Hematopoietic multipotent progenitor cell treated with erythropoietin and hydrocortisone succinate and interleukin-3 and kit ligand, for 15 days (in vitro differentiated cells): ENCODE results near the gene TDRD10.

Source experiments
- DNase-seq: peaks from one replicate; pipeline ENCODE4 v3.0.0-alpha.2; 2015; ENCODE audit warnings: low spot score

The TDRD10 gene, protein sequence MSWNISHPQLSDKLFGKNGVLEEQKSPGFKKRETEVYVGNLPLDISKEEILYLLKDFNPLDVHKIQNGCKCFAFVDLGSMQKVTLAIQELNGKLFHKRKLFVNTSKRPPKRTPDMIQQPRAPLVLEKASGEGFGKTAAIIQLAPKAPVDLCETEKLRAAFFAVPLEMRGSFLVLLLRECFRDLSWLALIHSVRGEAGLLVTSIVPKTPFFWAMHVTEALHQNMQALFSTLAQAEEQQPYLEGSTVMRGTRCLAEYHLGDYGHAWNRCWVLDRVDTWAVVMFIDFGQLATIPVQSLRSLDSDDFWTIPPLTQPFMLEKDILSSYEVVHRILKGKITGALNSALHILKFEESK

DNA sequence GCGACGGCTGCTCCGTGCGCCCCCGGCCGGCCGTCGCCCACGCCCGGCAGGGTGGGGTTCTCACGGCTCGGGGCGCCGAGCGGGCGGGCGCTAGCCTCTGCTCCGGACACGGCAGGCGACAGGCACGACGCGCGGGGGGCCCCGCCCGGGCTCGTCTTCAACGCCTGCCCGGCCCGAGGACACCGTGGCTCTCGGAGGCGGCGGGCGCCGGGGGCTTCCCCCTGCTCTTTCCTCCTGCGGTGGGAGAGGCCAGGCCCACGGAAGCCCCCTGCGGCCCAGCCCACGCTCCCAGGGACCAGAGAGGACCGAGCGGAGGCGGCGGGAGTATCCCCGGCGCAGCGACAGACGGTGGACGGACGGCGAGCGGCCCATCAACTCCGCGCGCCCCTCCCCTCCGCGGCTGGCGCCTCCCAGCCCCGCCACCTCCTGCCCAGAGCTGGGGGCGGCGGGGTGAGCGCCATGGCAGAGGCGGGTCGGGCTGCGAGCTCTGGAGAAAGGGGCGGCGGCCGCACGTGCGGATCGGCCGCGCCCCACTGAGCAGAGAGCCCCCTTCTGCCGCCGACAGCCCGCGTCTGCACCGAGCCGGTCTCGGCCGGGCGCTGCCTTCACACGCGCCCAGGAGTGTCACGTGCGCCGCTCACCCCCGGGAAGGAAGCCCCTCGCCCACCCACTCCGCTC, at the start of gene TDRD10, which contains the start of gene SHE:
TDRD10 (plus strand) TSS at position 154 of the 678 bp plus-strand sequence. CDS start 4,685 bp downstream, outside the sequence.
SHE (minus strand) TSS at position 347 of the 678 bp plus-strand sequence. CDS start 386 bp downstream, outside the sequence.
- DNase-seq: no peak

DNA sequence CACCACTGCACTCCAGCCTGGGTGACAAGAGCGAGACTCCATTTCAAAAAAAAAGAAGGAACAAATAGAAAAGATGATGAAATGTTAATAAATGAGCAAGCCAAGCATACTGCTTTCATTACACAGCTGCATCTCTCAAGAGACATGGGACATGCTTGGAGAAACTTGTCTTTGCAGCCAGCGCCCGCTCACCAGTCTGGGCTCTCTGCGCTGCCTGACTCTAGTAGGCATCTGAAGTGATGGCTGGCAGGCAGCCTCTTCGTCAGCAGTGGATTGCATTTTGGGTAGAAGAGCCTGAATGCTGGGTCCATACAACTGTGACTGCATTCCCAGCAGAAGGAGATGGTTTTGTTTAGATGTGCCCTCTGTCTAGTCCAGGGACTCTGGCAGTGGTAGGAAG, 48.9 kb upstream of the TDRD10 start:
- no peak for DNase-seq

DNA sequence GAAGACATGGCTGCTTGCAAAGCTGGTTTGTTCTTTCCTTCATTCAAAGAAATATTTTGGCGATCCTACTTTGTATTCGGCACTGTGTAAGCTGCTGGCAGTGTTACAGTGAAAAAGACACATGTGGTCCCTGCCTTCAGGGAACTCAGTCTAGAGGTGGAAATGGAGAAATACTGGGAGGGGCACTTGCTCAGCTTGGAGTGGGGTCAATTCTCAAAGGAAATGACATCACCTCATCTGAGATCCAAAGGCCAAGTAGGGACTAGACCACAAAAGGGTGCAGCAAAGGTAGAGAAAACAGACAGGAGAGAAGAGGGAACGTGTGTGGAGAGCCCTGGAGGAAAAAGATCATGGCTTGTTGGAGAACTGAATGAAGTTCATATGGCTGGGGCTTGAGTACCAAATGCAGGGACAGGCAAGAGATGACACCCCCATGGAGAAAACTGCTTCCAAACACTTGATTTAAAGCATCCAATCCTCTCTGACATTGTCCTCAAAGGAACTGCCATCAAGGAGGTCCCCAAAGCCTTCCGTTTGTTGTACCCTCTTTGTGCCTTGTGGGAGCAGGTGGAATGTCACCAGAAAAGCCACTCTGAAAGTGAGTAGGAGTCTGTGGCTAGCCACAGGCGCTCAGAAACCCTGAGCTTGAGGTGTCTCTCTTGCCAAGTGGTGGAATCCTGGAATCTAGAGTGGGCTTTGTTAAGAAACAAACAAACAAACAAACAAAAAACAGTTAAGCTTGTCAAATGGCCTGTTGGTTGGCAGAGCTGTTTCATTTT, 48.3 kb upstream of the TDRD10 start:
- no peak for DNase-seq

DNA sequence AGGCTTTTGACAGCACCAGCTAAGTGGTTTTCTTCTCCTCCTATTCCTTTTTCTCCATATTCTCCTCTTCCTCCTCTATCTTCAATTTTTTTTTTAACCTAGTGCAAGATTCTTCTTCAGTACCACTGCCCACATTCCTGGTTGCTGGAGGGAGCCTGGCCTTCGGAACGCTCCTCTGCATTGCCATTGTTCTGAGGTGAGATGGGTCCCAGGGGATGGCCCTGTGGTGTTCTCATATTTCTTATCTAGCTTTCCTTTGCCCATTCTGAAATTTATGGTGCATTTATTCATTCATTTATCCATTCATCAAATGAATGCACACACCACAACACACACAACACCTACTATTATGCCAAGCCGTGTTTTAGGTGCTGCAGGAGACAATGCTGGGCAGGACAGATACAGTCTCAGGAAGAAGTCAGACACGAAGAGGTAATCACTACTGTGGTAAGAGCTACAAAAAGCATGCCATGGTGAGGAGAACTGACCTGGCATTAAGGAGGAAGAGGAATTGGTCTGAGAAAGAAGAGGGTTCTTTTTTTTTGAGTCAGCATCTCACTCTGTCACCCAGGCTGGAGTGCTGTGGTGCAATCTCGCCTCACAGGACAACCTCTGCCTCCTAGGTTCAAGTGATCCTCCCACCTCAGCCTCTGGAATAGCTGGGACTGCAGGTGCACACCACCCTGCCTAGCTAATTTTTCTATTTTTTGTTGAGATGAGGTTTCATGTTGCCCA, 47.5 kb upstream of the TDRD10 start:
- DNase-seq: no peak

DNA sequence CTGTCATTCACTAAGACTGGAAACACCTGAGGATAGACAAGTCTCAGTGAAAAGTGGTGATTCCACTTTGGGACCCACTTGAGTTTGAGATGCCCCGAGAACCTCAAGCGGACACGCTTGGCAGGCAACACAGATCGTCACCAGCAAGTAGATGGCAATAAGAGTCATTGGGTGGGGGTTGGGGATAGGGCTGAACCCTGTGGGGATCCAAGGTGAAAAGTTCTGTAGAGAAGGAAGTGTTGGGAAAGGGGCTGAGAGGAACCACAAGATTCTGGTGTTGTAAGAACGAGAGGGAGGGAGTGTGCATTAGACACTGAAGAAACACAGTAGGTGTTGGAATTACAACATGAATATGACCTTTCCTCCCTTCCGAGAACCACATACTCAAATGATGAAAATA, 45.4 kb upstream of the TDRD10 start:
- DNase-seq: no peak

DNA sequence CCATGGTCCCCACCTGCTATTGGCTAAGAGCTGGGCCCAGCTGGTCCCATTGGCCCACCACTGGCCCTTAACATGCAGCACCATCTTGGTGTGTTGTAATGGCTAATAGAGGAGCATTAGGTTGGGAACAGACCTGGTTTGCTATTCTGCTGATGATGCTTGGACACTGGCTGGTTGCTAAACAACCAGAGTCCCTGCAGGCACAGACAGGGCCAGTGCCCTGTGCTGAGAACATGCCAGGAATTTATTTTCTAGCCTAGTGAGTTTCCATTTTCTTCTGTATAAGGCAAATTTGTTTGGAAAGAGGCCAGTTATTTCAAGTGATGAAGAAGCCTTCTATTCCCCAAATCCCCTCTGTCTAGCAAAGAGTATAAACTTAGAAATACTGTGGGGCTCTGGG, 42.9 kb upstream of the TDRD10 start:
- no peak for DNase-seq

DNA sequence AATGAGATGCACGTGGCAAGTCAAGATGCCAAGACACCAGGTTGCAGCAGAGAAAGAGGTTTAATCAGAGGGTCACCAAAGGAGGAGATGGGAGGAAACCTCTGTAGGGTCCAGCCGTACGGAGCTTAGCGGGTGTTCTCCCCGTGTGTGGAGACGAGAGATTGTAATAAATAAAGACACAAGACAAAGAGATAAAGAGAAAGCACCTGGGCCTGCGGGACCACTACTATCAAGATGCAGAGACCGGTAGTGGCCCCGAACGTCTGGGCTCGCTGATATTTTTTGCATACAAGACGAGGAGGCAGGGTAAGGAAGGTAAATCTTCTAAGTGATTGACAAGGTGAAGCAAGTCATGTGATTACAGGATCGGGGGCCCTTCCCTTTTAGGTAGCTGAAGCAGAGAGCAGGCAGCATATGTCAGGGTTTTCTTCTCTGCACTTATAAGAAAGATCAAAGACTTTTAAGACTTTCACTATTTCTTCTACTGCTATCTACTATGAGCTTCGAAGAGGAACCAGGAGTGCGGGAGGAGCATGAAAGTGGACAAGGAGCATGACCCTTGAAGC, 41.2 kb upstream of the TDRD10 start:
- no peak for DNase-seq

DNA sequence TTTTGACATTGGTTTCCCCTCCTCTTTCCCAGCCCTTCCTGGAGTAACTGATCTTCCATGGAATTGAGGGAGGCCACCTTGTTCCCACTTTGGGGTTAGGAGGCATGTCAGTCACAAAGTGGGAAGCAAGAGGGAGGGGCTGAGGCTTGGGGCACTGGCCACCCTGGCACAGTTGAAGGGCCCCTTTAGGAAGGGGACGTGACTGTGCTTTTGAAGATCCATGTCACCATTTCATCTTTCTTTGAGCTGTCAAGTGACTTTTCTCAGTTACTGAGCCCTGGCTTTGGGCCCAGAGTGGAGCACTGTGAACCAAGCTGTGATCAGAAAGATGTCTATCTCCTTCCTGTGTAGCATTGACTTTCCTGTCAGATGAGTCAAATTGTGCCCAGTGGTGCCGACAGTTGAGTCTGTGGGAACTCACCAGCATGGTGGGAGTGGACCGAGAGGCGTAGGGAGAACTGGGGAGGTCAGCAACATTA, 38.5 kb upstream of the TDRD10 start:
- DNase-seq: no peak

DNA sequence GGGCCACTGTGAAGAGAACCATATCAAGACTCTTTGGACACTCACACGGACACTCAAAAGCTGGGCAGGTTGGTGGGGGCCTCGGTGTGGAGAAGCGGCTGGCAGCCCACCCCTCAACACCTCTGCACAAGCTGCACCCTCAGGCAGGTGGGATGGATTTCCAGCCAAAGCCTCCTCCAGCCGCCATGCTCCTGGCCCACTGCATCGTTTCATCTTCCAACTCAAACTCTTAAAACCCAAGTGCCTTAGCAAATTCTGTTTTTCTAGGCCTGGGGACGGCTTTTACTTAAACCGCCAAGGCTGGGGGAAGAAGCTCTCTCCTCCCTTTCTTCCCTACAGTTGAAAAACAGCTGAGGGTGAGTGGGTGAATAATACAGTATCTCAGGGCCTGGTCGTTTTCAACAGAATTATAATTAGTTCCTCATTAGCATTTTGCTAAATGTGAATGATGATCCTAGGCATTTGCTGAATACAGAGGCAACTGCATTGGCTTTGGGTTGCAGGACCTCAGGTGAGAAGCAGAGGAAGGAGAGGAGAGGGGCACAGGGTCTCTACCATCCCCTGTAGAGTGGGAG, 36.3 kb upstream of the TDRD10 start:
- no peak for DNase-seq

DNA sequence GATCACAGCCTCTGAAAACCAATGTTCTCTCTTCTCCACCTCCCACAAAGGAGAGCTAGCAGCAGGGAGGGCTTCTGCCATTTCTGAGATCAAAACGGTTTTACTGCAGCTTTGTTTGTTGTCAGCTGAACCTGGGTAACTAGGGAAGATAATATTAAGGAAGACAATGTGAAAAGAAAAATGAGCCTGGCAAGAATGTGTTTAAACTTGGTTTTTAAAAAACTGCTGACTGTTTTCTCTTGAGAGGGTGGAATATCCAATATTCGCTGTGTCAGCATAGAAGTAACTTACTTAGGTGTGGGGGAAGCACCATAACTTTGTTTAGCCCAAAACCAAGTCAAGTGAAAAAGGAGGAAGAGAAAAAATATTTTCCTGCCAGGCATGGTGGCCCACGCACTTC, 35.8 kb upstream of the TDRD10 start:
- no peak for DNase-seq

DNA sequence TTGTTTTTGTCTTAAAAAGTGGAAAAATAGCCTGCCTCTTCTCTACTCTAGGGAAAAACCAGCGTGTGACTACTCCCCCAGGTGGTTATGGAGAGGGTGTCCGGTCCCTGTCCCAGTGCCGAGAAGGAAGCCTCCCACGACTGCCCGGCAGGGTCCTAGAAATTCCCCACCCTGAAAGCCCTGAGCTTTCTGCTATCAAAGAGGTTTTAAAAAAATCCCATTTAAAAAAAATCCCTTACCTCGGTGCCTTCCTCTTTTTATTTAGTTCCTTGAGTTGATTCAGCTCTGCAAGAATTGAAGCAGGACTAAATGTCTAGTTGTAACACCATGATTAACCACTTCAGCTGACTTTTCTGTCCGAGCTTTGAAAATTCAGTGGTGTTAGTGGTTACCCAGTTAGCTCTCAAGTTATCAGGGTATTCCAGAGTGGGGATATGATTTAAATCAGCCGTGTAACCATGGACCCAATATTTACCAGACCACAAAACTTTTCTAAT, 35.0 kb upstream of the TDRD10 start:
- no peak for DNase-seq

DNA sequence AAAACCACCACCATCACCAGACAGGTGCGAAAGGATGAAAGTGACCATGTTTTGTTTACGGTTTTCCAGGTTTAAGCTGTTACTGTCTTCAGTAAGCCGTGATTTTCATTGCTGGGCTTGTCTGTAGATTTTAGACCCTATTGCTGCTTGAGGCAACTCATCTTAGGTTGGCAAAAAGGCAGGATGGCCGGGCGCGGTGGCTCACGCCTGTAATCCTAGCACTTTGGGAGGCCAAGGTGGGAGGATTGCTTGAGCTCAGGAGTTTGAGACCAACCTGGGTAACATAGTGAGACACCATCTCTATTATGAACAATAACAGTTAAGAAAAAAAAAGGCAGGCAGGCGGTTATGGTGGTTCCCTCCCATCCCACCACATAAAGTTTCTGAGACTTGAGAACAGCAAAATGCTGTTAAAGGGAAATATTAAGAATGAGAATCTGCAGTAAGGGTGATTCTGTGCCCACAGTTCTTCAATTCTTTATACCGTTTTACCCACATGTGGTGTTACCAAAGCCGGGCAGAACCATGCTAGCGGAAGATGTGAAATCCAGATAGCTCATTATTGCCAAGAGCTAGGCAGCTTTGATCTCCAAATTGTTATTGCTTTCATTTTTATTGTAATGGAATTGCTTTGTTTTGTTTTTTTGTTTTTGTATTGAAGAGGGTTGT, 34.5 kb upstream of the TDRD10 start:
- no peak for DNase-seq

DNA sequence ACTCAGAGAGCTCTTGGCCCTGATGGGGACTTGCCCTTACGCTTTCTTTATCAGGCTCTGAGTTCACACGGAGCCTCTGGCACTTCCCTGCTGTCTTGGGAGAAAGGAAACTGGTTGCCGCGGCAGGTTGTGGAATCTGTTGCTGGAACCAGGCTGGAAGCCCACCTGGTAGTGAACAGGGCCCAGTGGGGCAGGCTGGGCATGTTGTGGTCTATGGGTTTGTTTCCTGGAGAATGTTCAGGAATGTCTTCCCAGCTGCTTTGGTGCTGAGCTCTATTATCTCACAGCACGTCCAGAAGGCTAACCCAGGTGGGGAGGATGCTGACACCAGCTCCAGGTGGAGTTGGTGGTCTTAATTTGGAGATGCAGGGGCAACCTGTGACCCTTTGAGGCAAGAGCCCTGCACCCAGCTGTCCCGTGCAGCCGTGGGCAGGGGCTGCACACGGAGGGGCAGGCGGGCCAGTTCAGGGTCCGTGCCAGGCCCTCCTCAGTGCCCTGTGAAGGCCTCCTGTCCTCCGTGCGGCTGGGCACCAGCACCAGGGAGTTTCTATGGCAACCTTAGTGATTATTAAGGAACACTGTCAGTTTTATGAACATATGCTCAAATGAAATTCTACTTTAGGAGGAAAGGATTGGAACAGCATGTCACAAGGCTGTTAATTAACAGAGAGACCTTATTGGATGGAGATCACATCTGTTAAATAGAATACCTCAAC, 33.3 kb upstream of the TDRD10 start:
- no peak for DNase-seq

DNA sequence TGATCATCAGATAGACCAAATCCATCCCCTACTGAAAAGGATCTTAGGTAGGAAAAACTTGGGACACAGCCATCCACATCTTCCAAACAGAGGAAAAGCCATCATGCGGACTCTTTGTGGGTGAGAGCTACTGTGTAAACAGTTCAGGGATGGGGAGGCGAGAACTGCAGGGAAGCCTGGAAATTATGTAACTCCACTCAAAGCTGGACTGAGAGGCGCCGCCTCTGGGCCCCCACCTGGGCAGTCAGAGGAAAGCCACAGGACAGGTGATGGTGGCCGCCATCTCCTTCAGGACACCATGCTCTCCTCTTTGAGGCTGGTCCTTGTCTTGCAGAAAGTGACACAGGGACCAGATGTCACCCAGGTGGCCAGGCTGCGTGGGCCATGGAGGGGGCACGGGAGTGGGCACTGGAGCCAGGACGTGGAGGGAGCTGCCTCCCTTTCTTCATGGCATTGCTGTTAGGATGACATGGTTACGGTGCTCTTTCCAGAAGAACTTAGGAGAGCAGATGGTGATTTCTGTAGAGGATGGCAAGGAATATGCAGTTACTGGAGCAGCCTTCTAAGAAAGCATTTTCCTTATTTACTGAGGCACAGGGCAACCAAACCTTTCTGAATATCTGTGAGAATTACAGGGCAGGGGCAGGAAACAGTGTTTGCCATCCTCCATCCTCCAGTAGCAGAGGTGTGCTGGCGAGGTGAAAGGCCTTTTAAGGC, 32.0 kb upstream of the TDRD10 start:
- DNase-seq: no peak

DNA sequence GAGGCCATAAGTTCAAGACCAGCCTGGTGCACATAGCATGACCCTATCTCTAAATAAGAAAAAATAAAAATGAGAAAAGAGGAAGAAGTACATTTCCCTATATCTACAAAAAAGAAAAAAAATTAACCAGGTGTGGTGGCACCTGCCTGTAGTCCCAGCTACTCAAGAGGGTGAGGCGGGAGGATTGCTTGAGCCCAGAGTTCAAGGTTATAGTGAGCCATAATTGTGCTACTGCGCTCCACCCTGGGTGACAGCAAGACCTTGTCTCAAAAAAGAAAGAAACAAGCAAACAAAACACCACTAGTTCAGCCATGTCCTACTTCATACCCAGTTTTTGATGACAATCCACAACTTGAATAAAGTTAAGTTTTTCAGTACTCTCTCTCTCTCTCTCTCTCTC, 30.7 kb upstream of the TDRD10 start:
- no peak for DNase-seq

DNA sequence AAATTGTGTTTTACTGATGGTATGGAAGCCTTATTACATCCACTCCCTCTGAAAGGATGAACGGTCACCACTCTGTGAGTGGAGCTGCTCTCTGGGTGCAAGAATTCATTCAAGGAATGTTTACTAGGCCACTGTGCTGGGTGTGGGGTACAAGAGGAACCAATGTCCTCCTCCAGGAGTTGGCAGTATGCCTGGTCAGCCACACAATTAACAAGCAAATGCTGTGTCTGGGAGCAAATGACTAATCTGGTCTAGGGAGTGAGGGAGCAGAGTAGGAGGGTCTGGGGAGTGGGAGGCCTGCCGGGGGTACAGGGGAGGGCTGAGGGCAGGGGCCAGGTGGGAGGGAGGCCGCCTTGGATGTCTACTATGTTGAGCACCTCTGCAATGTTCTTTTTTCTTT, 27.2 kb upstream of the TDRD10 start:
- no peak for DNase-seq

DNA sequence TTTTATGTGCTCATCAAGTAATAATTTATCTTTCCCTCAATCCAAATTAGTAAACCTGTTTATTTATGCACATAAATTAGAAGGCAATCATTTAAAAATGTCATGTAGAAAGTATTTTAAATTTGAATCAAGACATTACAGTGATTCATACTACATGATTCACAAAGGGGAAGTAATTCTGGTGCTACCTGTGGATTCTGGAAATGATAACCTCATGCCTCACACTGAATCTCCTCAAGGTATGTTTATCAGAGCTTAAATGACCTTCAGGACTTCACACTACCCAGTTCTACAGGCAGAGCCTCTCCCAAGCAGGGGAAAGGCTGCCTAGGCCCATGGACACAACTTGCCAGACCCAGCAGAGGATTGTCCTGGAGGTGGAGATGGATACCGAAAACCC, 25.2 kb upstream of the TDRD10 start:
- no peak for DNase-seq

DNA sequence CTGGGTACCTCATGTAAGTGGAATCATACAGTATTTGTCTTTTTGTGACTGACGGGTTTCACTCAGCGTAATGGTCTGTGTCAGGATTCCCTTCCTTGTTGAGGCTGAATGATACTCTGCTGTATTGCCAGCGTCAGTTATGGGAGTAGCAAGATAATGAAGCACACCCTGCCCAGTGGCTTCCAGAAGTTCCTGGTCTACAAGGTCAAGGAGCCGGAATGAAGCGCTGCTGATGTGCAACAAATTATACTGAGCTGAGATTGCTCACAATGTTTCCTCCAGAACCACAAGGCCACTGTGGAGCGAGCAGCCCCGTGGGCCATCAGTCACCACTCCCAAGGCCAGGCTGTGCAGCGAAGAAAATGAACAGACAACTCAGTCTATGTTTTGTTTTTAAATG, 24.0 kb upstream of the TDRD10 start:
- no peak for DNase-seq

DNA sequence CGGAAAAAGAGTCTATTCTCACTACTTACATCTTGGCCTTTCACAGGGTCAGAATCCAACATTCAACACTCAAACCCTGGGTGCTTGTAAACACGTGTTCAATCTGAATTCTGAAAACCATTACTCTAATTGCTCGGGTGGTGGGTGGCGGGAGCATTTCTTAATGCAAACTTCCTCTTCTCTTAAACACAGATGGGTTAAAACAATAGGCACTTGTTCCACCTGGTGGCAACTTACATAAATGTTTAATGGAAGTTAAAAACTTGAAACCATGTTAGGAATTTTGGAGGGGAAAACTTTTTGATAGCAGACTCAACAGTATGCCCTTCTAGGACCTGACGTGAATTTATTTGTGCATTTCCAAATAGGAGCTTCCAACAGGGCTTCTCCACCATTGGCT, 23.4 kb upstream of the TDRD10 start:
- DNase-seq: no peak
